NT2/D1 (cell line): ENCODE data around the gene EPB42.
"Not testable (repeated sequence)": the region's sequence is repeated elsewhere in the genome, so short reads cannot be mapped to it uniquely, and the experiment has no call there.

Experiments used
- SUZ12 ChIP-seq: IDR thresholded peaks from 2 replicates; pipeline ENCODE4 v1.6.1; 2011; ENCODE audit not compliant: insufficient read length, insufficient read depth; ENCODE audit errors: extremely low read depth
- YY1 ChIP-seq: IDR thresholded peaks from 2 replicates; pipeline ENCODE4 v1.6.1; 2011; ENCODE audit not compliant: insufficient read length, insufficient read depth
- ZNF274 ChIP-seq: IDR thresholded peaks from 2 replicates; pipeline ENCODE4 v1.6.1; 2011; ENCODE audit warnings: mild to moderate bottlenecking, low read depth, low read length

- not testable (repeated sequence) for TF ChIP-seq SUZ12, ZNF274, YY1
Observed at GRCh38 chr15:43197773-43198172, 23.0 kb downstream of the EPB42 start.
